ENCODE results near the gene HHEX.

DNA sequence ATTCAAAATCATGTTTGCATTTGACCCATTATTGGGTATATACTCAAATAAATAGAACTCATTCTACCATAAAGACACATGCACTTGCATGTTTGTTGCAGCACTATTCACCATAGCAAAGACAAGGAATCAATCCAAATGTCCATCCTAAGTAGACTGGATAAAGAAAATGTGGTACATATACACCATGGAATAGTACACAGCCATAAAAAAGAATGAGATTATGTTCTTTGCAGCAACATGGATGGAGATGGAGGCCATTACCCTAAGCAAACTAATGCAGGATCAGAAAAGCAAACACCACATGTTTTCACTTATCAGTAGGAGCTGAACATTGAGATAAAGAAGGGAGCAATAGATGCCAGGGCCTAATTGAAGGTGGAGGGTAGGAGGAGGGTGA lies 12.0 kb upstream of the HHEX start:
- TF ChIP-seq CTCF (IDR thresholded peaks at IDR 0.05 in 2 of 3, conservative IDR thresholded peaks at IDR 0.05 in 1 of 3; ENCODE audit: borderline replicate concordance in 1 of 3, insufficient read depth in 1 of 3, low read depth in 2 of 3, low read length in 2 of 3), result no peak
- no peak for TF ChIP-seq YY1 (IDR thresholded peaks at IDR 0.05; ENCODE audit: extremely low read depth, insufficient replicate concordance, low read depth, low read length)
- TF ChIP-seq POLR2AphosphoS5 (IDR thresholded peaks at IDR 0.05; ENCODE audit: low read depth, low read length), result no peak
- no peak for TF ChIP-seq POLR2A (IDR thresholded peaks at IDR 0.05; ENCODE audit: borderline replicate concordance, extremely low read depth, insufficient read depth, insufficient read length)
- no peak for TF ChIP-seq SIN3A (IDR thresholded peaks at IDR 0.05; ENCODE audit: low read depth)
- no peak for TF ChIP-seq REST (IDR thresholded peaks at IDR 0.05; ENCODE audit: low read depth)
- TF ChIP-seq EZH2phosphoT487 (IDR thresholded peaks at IDR 0.05; ENCODE audit: borderline replicate concordance), result no peak
- TF ChIP-seq EZH2 (IDR thresholded peaks at IDR 0.05), result no peak
- TF ChIP-seq TCF7L2 (IDR thresholded peaks at IDR 0.05; ENCODE audit: borderline replicate concordance, extremely low read depth, insufficient read depth, insufficient read length), result no peak
